Measurements from ENCODE around the gene SUGCT.

GRCh38 chr7:40544221-40544723, 409.5 kb downstream of the SUGCT start:
- TF ChIP-seq, protein P1, sequence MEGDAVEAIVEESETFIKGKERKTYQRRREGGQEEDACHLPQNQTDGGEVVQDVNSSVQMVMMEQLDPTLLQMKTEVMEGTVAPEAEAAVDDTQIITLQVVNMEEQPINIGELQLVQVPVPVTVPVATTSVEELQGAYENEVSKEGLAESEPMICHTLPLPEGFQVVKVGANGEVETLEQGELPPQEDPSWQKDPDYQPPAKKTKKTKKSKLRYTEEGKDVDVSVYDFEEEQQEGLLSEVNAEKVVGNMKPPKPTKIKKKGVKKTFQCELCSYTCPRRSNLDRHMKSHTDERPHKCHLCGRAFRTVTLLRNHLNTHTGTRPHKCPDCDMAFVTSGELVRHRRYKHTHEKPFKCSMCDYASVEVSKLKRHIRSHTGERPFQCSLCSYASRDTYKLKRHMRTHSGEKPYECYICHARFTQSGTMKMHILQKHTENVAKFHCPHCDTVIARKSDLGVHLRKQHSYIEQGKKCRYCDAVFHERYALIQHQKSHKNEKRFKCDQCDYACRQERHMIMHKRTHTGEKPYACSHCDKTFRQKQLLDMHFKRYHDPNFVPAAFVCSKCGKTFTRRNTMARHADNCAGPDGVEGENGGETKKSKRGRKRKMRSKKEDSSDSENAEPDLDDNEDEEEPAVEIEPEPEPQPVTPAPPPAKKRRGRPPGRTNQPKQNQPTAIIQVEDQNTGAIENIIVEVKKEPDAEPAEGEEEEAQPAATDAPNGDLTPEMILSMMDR (IDR thresholded peaks at IDR 0.05) = no peak
- no peak for TF ChIP-seq POLR2A (IDR thresholded peaks at IDR 0.05)
